GM12878 (cell line): ENCODE measurements around the gene NT5C2. TPM values are rescaled to one million over a fixed set of nuclear protein-coding genes. Genes with fewer than 3 reads are reported as not detected.

Experiments used
- ATAC-seq: fragments of 200-7000 bp; cut with Tn5 transposase; 3 replicates; pipeline ENCODE4 v1.9.1; 2020; ENCODE audit warnings: mild to moderate bottlenecking, moderate library complexity
- BruUV-seq: library from RNA; stranded (reverse); fragments of 400-500 nt; replicated peaks from 2 replicates; lab custom pipeline; 2021; lab: Mats Ljungman, UMichigan
- CTCF ChIA-PET: fragments of 300-600 bp; sonication (Branson Sonifier 250); formaldehyde crosslinking; extraction: SDS; loops from one replicate; lab custom pipeline; 2021; ENCODE audit warnings: inconsistent platforms; lab: Yijun Ruan, JAX
- POLR2A ChIA-PET: fragments of 350-600 bp; formaldehyde crosslinking; extraction: SDS; loops from one replicate; lab custom pipeline; 2021; ENCODE audit warnings: inconsistent platforms; lab: Charles Lee
- RAD21 ChIA-PET: fragments of 300-600 bp; sonication (Branson Sonifier 250); formaldehyde crosslinking; loops from one replicate; lab custom pipeline; 2023; ENCODE audit warnings: antibody characterized with exemption; ENCODE audit not compliant: unreplicated experiment; lab: Charles Lee
- SMC1A ChIA-PET: fragments of 300-600 bp; sonication (Branson Sonifier 250); formaldehyde crosslinking; loops from one replicate; lab custom pipeline; 2023; ENCODE audit not compliant: unreplicated experiment, uncharacterized antibody; lab: Charles Lee
- DNase-seq: peaks from one replicate; pipeline ENCODE4 v3.0.0-alpha.2; 2011; ENCODE audit warnings: low read depth, low spot score
- FAIRE-seq: peaks from 3 replicates; lab custom pipeline; 2011; peaks lifted over from hg19 to GRCh38; lab: Jason Lieb, UNC
- H2AFZ ChIP-seq: 2 replicates; pipeline ENCODE4 v1.6.0; 2011; ENCODE audit warnings: low read depth, low read length, control low read depth; ENCODE audit not compliant: control insufficient read depth
- H3K27ac ChIP-seq: 2 replicates; pipeline ENCODE4 v1.5.1; 2011; ENCODE audit warnings: control low read depth; ENCODE audit not compliant: control insufficient read depth, insufficient read depth
- H3K27me3 ChIP-seq, 2 experiments: replicated peaks in 1 of 2; 2 replicates each; pipeline versions ENCODE4 v1.6.0 to v1.6.1; 2011; ENCODE audit warnings: low read length in 1 of 2; ENCODE audit not compliant: control insufficient read depth in 2 of 2, insufficient read depth in 2 of 2
- H3K36me3 ChIP-seq, 2 experiments: 2 replicates each; pipeline ENCODE4 v1.5.1; 2011; ENCODE audit warnings: low read length in 1 of 2; ENCODE audit not compliant: control insufficient read depth in 2 of 2, insufficient read depth in 2 of 2
- H3K4me1 ChIP-seq: 2 replicates; pipeline ENCODE4 v1.6.1; 2011; ENCODE audit warnings: mild to moderate bottlenecking, low read length, moderate library complexity, mixed read lengths; ENCODE audit not compliant: control insufficient read depth, insufficient read depth
- H3K4me2 ChIP-seq: 2 replicates; pipeline ENCODE4 v1.6.0; 2011; ENCODE audit warnings: control low read depth; ENCODE audit not compliant: control insufficient read depth, insufficient read depth
- H3K4me3 ChIP-seq: fragments of 200-600 bp; sonication (generic); 2 replicates; pipeline ENCODE4 v1.5.1; 2016
- H3K79me2 ChIP-seq: 2 replicates; pipeline ENCODE4 v1.6.0; 2011; ENCODE audit warnings: low read length; ENCODE audit not compliant: control insufficient read depth, insufficient read depth
- H3K9ac ChIP-seq: 2 replicates; pipeline ENCODE4 v1.8.0; 2011; ENCODE audit warnings: low read length, control low read depth, mixed read lengths; ENCODE audit not compliant: control insufficient read depth, insufficient read depth
- H3K9me3 ChIP-seq: replicated peaks from 3 replicates; pipeline ENCODE4 v1.5.1; 2011; ENCODE audit warnings: mild to moderate bottlenecking, low read length; ENCODE audit not compliant: control insufficient read depth, insufficient read depth
- H4K20me1 ChIP-seq: 2 replicates; pipeline ENCODE4 v1.6.0; 2011; ENCODE audit not compliant: control insufficient read depth, insufficient read depth
- CHD2 ChIP-seq: IDR thresholded peaks from 2 replicates; pipeline ENCODE4 v1.6.1; 2011; ENCODE audit warnings: low read depth, low read length, improper control_type of control experiment, borderline replicate concordance
- ELK1 ChIP-seq: IDR thresholded peaks from 2 replicates; pipeline ENCODE4 v1.6.1; 2012; ENCODE audit warnings: low read depth, low read length, improper control_type of control experiment
- IKZF1 ChIP-seq: fragments of 450-650 bp; conservative IDR thresholded peaks from 2 replicates; pipeline ENCODE4 v1.6.1; 2017; ENCODE audit warnings: antibody characterized with exemption, mild to moderate bottlenecking
- IRF5 ChIP-seq: fragments of 450-650 bp; IDR thresholded peaks from 2 replicates; pipeline ENCODE4 v1.6.1; 2017; ENCODE audit warnings: borderline replicate concordance
- MEF2A ChIP-seq: IDR thresholded peaks from 2 replicates; pipeline ENCODE4 v1.6.1; 2011; ENCODE audit warnings: low read depth, mild to moderate bottlenecking, low read length, moderate library complexity; ENCODE audit not compliant: insufficient read depth
- MEF2B ChIP-seq: fragments of 450-650 bp; IDR thresholded peaks from 2 replicates; pipeline ENCODE4 v1.6.1; 2018; ENCODE audit warnings: mild to moderate bottlenecking, moderate library complexity; ENCODE audit not compliant: partially characterized antibody, poor library complexity, severe bottlenecking
- PML ChIP-seq: IDR thresholded peaks from 2 replicates; pipeline ENCODE4 v1.6.1; 2012; ENCODE audit warnings: low read length, inconsistent platforms
- POU2F2 ChIP-seq: IDR thresholded peaks from 3 replicates; pipeline ENCODE4 v1.6.1; 2011; ENCODE audit warnings: low read depth, mild to moderate bottlenecking, low read length, borderline replicate concordance
- RELA ChIP-seq: fragments of 450-650 bp; IDR thresholded peaks from 2 replicates; pipeline ENCODE4 v1.8.0; 2014; ENCODE audit warnings: borderline replicate concordance; ENCODE audit not compliant: partially characterized antibody
- RELB ChIP-seq: fragments of 450-650 bp; IDR thresholded peaks from 2 replicates; pipeline ENCODE4 v1.6.1; 2017; ENCODE audit warnings: low read depth, mild to moderate bottlenecking, moderate library complexity
- SMARCA5 ChIP-seq: fragments of 450-650 bp; IDR thresholded peaks from 2 replicates; pipeline ENCODE4 v1.6.1; 2017; ENCODE audit warnings: mild to moderate bottlenecking
- TBL1XR1 ChIP-seq: IDR thresholded peaks from 2 replicates; pipeline ENCODE4 v1.6.1; 2012; ENCODE audit warnings: low read depth, low read length, improper control_type of control experiment
- WRNIP1 ChIP-seq: IDR thresholded peaks from 2 replicates; pipeline ENCODE4 v1.6.1; 2011; ENCODE audit warnings: low read depth, low read length, improper control_type of control experiment, borderline replicate concordance
- ZBED1 ChIP-seq: IDR thresholded peaks from 2 replicates; pipeline ENCODE4 v1.6.1; 2016; ENCODE audit warnings: borderline replicate concordance
- ZBTB40 ChIP-seq: fragments of 450-650 bp; IDR thresholded peaks from 2 replicates; pipeline ENCODE4 v1.6.1; 2016; ENCODE audit warnings: mild to moderate bottlenecking, moderate library complexity, borderline replicate concordance
- ZNF274 ChIP-seq: IDR thresholded peaks from one replicate; pipeline ENCODE4 v1.8.0; 2011; ENCODE audit not compliant: insufficient read length, insufficient read depth
- WGBS: methylation state at CpG from one replicate; pipeline ENCODE4 v1.1.6; 2016; ENCODE audit warnings: low lambda C conversion rate; ENCODE audit not compliant: insufficient replicate concordance, insufficient coverage; ENCODE audit errors: missing lambda C conversion rate; 5-methylcytosine and 5-hydroxymethylcytosine counted together
- in situ Hi-C: fragments of 300-500 bp; cut with MboI; formaldehyde crosslinking; loops from 9 replicates; pipeline ENCODE4 v1.14.3; 2018; ENCODE audit warnings: mixed read lengths
- intact Hi-C: fragments of 100-400 bp; cut with micrococcal nuclease; formaldehyde crosslinking; loops from one replicate; pipeline ENCODE4 v1.14.2; 2022; ENCODE audit not compliant: unreplicated experiment
- polyA plus RNA-seq, 11 experiments: library from polyadenylated mRNA; depleted of rRNA in 4 of 11; unstranded in 6 of 11; stranded (reverse) in 5 of 11; fragments of >200 nt; fragmentation: Nextera tagmentation in 4 of 11; fragmentation: Illumina TruSeq in 1 of 11; extraction: Ambion mirVana in 4 of 11; extraction: Trizol in 1 of 11; gene quantifications; 1 replicate in 1 of 11; 2 replicates in 10 of 11; pipeline versions ENCODE4 v1.2.1 to v1.2.3, GENCODE V29; 2011 to 2016; ENCODE audit warnings: inconsistent platforms in 2 of 11, missing spikeins in 2 of 11, low read depth in 1 of 11
- total RNA-seq, 4 experiments: library from RNA; depleted of rRNA in 3 of 4; stranded (reverse); fragments of >200 nt in 3 of 4; fragmentation: Illumina TruSeq in 1 of 4; extraction: Trizol in 1 of 4; gene quantifications; 2 replicates each; pipeline versions ENCODE4 v1.2.1 to v1.2.3, GENCODE V29; 2013 to 2021

Gene NT5C2
- total and polyA plus RNA-seq, 10 of the 15 experiments (the other 5 are each of a cell fraction or from before 2014, with no cell fraction given): 15.8 to 70.1 (median 56.0) TPM

- TF ChIP-seq RELB (no peak), CHD2 (no peak), IKZF1 (no peak)
- TF ChIP-seq, all 136 proteins: peak for 0
These were observed 114.4 kb downstream of the NT5C2 start (continued) for GRCh38 chr10:103078676-103079075.

- Histone ChIP-seq H3K27me3 (no peaks in the 10 kb centered on the region), H3K79me2 (no peaks in the 10 kb centered on the region), H3K4me2 (no peak overlapping the region), H3K36me3 (no peaks in the 10 kb centered on the region), H2AFZ (no peak overlapping the region), H4K20me1 (no peaks in the 10 kb centered on the region), H3K4me1 (no peaks in the 10 kb centered on the region), H3K9ac (no peak overlapping the region), H3K9me3 (no peaks in the 10 kb centered on the region), H3K27ac (no peak overlapping the region), H3K4me3 (no peak overlapping the region)
- intact Hi-C loops: no loop called here
- BruUV-seq: no TSS peak
- FAIRE-seq: no peak
- in situ Hi-C loops: loop anchor here (10.0 kb wide), 1 partner anchor 167 kb away; the partner anchor contains the start of gene RPEL1
- RAD21 ChIA-PET: no interaction called here
- POLR2A ChIA-PET: interaction anchor here (0.6 kb wide), 1 partner anchor 70 kb away, joined by 5 read pairs; no protein-coding TSS in a partner anchor
- CTCF ChIA-PET: interaction anchor here (0.8 to 1.3 kb wide), 2 partner anchors 166 to 170 kb away, joined by 3 to 4 read pairs; no protein-coding TSS in a partner anchor
- DNase-seq: no peak
- WGBS: 91% methylated on average over 3 of the region's 3 CpGs
- no peak for ATAC-seq
- SMC1A ChIA-PET: interaction anchor here (1.4 kb wide), 1 partner anchor 25 kb away, joined by 3 read pairs; no protein-coding TSS in a partner anchor
- no peak for TF ChIP-seq RELA
- TF ChIP-seq ZBTB40: no peak
- no peak for TF ChIP-seq PML
- no peak for TF ChIP-seq ZBED1
- no peak for TF ChIP-seq MEF2A
- no peak for TF ChIP-seq ZNF274
- no peak for TF ChIP-seq TBL1XR1
- no peak for TF ChIP-seq POU2F2
- no peak for TF ChIP-seq ELK1
- no peak for TF ChIP-seq SMARCA5
- no peak for TF ChIP-seq IRF5
- no peak for TF ChIP-seq MEF2B
- no peak for TF ChIP-seq WRNIP1
These were observed 114.8 kb downstream of the NT5C2 start for GRCh38 chr10:103078309-103078615.
